Measurements from ENCODE around the gene LATS2.
"Not testable (repeated sequence)": the region's sequence is repeated elsewhere in the genome, so short reads cannot be mapped to it uniquely, and the experiment has no call there.

LATS2 gene

GRCh38 chr13:20969182-20969581 is 92.2 kb downstream of the LATS2 start:
- TF ChIP-seq CTCF (IDR thresholded peaks at IDR 0.05; ENCODE audit: borderline replicate concordance, insufficient read depth, low read depth, low read length), result no peak

DNA sequence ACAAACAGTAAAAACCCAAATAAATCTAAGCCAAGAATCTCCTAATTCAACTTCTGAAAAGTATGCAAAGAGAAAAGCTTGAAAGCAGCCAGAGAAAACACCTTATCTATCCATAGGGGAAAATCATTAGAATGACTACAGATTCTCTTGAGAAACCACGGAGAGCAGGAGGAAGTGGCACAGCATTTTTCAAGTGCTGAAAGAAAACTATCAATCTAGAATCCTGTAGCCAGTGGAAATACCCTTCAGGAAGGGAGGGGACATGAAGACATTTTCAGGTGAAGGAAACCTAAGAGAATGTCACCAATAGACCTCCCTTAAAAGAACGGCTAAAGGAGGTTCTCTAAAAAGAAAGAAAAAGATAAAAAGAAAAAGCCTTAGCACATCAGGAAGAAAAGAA is 92.6 kb downstream of the LATS2 start:
- TF ChIP-seq CTCF (IDR thresholded peaks at IDR 0.05; ENCODE audit: borderline replicate concordance, insufficient read depth, low read depth, low read length), result no peak
- H3K4me3 ChIP-seq (ENCODE audit: low read depth, low read length), result no peak overlapping the region

More at GRCh38 chr13:20969182-20969581, 92.2 kb downstream of the LATS2 start:
- H3K4me3 ChIP-seq (ENCODE audit: low read depth, low read length), result no peak overlapping the region

GRCh38 chr13:20967340-20967739 is 94.0 kb downstream of the LATS2 start:
- TF ChIP-seq CTCF (IDR thresholded peaks at IDR 0.05; ENCODE audit: borderline replicate concordance, insufficient read depth, low read depth, low read length), result no peak
- H3K4me3 ChIP-seq (ENCODE audit: low read depth, low read length), result no peak overlapping the region

GRCh38 chr13:20964904-20965303 is 96.5 kb downstream of the LATS2 start:
- H3K4me3 ChIP-seq (ENCODE audit: low read depth, low read length), result no peak overlapping the region
- no peak for TF ChIP-seq CTCF (IDR thresholded peaks at IDR 0.05; ENCODE audit: borderline replicate concordance, insufficient read depth, low read depth, low read length)

DNA sequence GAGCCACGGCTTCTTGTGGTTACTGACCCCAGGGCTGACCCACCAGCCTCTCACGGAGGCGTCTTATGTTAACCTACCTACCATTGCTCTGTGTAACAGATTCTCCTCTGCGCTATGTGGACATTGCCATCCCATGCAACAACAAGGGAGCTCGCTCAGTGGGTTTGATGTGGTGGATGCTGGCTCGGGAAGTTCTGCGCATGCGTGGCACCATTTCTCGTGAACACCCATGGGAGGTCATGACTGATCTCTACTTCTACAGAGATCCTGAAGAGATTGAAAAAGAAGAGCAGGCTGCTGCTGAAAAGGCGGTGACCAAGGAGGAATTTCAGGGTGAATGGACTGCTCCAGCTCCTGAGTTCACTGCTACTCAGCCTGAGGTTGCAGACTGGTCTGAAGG is 99.7 kb downstream of the LATS2 start:
- H3K4me3 ChIP-seq (ENCODE audit: low read depth, low read length), result not testable (repeated sequence)

DNA sequence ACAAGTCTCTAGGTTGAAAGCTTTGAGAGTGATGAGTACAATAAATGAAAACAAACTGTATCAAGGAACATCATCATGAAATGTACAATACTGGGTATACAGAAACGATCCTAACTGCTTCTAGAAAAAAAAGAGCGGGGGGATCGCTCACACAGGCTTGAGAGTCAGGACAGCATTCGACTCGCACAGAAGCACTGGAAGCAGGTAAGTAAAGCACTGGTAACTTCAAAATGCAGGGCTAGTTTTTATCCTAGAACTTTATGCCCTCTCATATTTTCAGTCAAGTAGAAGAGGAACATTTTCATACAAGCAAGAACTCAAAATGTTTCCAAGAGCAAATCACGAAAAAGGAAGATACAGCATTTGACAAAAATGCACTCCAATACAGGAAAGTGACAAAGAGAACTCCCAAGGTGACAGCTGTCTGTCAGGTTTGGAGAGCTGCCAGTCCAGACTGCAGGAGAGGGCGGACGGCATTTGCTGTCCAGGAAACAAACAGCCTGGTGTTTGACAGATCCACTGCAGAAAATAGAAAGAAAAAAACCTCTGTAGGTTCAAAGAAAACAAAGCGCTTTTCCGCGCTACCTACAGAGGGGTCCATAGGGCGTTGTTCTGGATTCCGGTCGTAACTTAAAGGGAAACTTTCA is 100.6 kb downstream of the LATS2 start:
- no peak overlapping the region for H3K4me3 ChIP-seq (ENCODE audit: low read depth, low read length)
- no peak for TF ChIP-seq CTCF (IDR thresholded peaks at IDR 0.05; ENCODE audit: borderline replicate concordance, insufficient read depth, low read depth, low read length)

GRCh38 chr13:20957049-20957620 is 104.3 kb downstream of the LATS2 start:
- H3K4me3 ChIP-seq (ENCODE audit: low read depth, low read length), result not testable (repeated sequence)

DNA sequence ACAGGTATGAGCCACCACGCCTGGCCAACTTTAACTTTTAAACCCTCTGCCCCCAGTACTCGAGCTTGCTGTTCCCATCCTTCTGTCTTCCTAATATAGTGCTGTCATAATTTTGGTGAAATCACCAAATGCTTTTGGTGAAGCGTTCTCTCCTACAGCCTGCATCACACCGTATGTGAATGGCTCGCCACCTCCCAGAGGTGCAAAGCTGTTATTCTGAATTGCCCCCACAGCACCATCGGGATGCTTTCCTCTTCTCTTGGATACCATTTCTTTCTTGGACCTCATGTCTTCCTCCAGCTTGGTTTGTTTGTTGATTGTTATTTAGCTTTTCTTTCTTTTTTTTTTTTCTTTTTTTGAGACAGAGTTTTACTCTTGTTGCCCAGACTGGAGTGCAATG is 105.9 kb downstream of the LATS2 start:
- no peak overlapping the region for H3K4me3 ChIP-seq (ENCODE audit: low read depth, low read length)
- no peak for TF ChIP-seq CTCF (IDR thresholded peaks at IDR 0.05; ENCODE audit: borderline replicate concordance, insufficient read depth, low read depth, low read length)
